ENCODE measurements around the gene TPCN2. TPM values are rescaled to one million over a fixed set of nuclear protein-coding genes. Genes with fewer than 3 reads are reported as not detected.

The TPCN2 gene
- total RNA-seq, 1 donor from 2014 or later, result 9.5 TPM

DNA sequence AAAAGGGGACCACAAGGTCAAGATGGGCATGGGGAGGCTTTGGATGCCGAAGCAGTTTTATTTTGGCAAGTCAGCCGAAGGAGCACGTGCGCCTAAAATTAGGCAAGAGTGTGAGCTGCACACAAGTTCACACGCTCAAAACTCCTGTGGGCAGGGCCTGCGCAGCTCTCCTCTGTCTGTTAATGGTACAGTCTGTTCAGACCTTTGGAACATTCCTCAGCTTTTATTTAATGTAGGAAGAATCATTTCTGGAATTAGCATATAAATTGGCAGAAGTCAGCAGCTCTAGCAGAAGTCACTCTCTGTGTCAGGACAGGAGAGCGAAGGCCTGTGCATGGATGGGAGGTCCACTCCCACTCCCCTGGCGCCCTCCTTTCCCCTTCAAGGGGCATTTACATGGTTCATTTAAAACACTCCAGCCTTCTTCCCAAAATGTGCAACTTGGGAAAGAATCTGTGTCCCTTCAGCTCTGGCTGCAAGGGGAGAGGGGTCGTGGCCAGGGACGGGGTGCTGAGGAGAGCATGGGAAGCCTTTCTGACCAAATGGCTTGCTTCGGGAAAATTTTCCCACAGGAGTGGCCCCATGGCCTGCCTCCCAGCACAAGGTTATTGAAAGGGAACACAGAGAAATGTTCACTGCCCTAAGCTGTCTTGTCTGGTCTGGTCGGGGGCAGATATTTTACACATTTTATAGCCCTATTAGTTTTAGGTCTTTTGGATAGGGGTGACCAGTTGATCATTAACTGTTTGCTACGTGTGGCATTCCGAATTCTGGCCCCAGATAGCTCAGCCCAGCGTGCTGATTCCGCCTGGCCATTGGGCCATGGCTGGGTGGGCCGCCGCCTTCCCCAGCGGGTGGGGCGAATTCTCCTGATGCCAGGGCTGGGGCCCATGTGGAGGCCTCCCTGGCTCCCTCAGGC lies 63.2 kb downstream of the TPCN2 start:
- H3K4me3 ChIP-seq (ENCODE audit: insufficient read depth, low read depth, low read length), result no peak overlapping the region
- Mint-ChIP-seq H3K4me1 (ENCODE audit: low read depth, unreplicated experiment) (no peaks in the 10 kb centered on the region), H3K36me3 (ENCODE audit: low read depth, unreplicated experiment) (peaks cover 2% of the 10 kb centered on the region), H3K9me3 (ENCODE audit: unreplicated experiment) (peaks cover 13% of the 10 kb centered on the region), H3K27me3 (ENCODE audit: low read depth, unreplicated experiment) (peaks cover 73% of the 10 kb centered on the region), H3K27ac (ENCODE audit: unreplicated experiment) (no peak overlapping the region), H3K4me3 (ENCODE audit: unreplicated experiment) (no peak overlapping the region)
- H3K36me3 ChIP-seq (ENCODE audit: insufficient read depth, low read length), result no peaks in the 10 kb centered on the region
- no peak overlapping the region for H3K9ac ChIP-seq (ENCODE audit: low read length)
- no peaks in the 10 kb centered on the region for H3K79me2 ChIP-seq (ENCODE audit: insufficient read depth, low read length)
- FAIRE-seq (no peak), DNase-seq (ENCODE audit: low read depth) (no peak)
- no peak for TF ChIP-seq EZH2 (IDR thresholded peaks at IDR 0.05; ENCODE audit: insufficient read depth, low read length)
- TF ChIP-seq, protein P1, sequence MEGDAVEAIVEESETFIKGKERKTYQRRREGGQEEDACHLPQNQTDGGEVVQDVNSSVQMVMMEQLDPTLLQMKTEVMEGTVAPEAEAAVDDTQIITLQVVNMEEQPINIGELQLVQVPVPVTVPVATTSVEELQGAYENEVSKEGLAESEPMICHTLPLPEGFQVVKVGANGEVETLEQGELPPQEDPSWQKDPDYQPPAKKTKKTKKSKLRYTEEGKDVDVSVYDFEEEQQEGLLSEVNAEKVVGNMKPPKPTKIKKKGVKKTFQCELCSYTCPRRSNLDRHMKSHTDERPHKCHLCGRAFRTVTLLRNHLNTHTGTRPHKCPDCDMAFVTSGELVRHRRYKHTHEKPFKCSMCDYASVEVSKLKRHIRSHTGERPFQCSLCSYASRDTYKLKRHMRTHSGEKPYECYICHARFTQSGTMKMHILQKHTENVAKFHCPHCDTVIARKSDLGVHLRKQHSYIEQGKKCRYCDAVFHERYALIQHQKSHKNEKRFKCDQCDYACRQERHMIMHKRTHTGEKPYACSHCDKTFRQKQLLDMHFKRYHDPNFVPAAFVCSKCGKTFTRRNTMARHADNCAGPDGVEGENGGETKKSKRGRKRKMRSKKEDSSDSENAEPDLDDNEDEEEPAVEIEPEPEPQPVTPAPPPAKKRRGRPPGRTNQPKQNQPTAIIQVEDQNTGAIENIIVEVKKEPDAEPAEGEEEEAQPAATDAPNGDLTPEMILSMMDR (IDR thresholded peaks at IDR 0.05; ENCODE audit: insufficient read depth, low read depth, low read length), result no peak
- H3K27me3 ChIP-seq (ENCODE audit: insufficient read depth, low read length), result no peaks in the 10 kb centered on the region
- no peak overlapping the region for H2AFZ ChIP-seq (ENCODE audit: low read depth, low read length)
- no peak overlapping the region for H3K4me2 ChIP-seq (ENCODE audit: low read length)
- H3K27ac ChIP-seq (ENCODE audit: low read depth, low read length), result no peak overlapping the region
- peaks cover 8% of the 10 kb centered on the region for H3K9me3 ChIP-seq (ENCODE audit: insufficient read depth, low read depth, low read length)
- H3K4me1 ChIP-seq (ENCODE audit: insufficient read depth, low read length), result no peaks in the 10 kb centered on the region
- H4K20me1 ChIP-seq (ENCODE audit: insufficient read depth, low read length), result no peaks in the 10 kb centered on the region

GRCh38 chr11:69113226-69113625 lies 64.5 kb downstream of the TPCN2 start:
- Histone ChIP-seq H3K27me3 (ENCODE audit: insufficient read depth, low read length) (no peaks in the 10 kb centered on the region), H2AFZ (ENCODE audit: low read depth, low read length) (no peak overlapping the region), H3K4me3 (ENCODE audit: insufficient read depth, low read depth, low read length) (no peak overlapping the region), H4K20me1 (ENCODE audit: insufficient read depth, low read length) (no peaks in the 10 kb centered on the region), H3K9me3 (ENCODE audit: insufficient read depth, low read depth, low read length) (no peaks in the 10 kb centered on the region), H3K4me2 (ENCODE audit: low read length) (no peak overlapping the region), H3K36me3 (ENCODE audit: insufficient read depth, low read length) (no peaks in the 10 kb centered on the region), H3K9ac (ENCODE audit: low read length) (no peak overlapping the region), H3K4me1 (ENCODE audit: insufficient read depth, low read length) (no peaks in the 10 kb centered on the region), H3K79me2 (ENCODE audit: insufficient read depth, low read length) (no peaks in the 10 kb centered on the region), H3K27ac (ENCODE audit: low read depth, low read length) (no peak overlapping the region)
- Mint-ChIP-seq H3K4me3 (ENCODE audit: unreplicated experiment) (no peak overlapping the region), H3K9me3 (ENCODE audit: unreplicated experiment) (peaks cover 12% of the 10 kb centered on the region), H3K27ac (ENCODE audit: unreplicated experiment) (no peak overlapping the region), H3K36me3 (ENCODE audit: low read depth, unreplicated experiment) (peaks cover 2% of the 10 kb centered on the region), H3K4me1 (ENCODE audit: low read depth, unreplicated experiment) (no peaks in the 10 kb centered on the region), H3K27me3 (ENCODE audit: low read depth, unreplicated experiment) (peaks cover 73% of the 10 kb centered on the region)
- DNase-seq (ENCODE audit: low read depth) (no peak), FAIRE-seq (no peak)
- no peak for TF ChIP-seq EZH2 (IDR thresholded peaks at IDR 0.05; ENCODE audit: insufficient read depth, low read length)
- TF ChIP-seq, protein P1 (IDR thresholded peaks at IDR 0.05; ENCODE audit: insufficient read depth, low read depth, low read length), result no peak
